HEK293 (cell line): Measurements from ENCODE around the gene TRAF3.

Experiments
- CTCF ChIP-seq: fragments of 450-650 bp; formaldehyde crosslinking; IDR thresholded peaks from 2 replicates; pipeline ENCODE4 v1.5.1; 2016; ENCODE audit warnings: missing biosample characterization, missing genetic modification characterization
- ZNF121 ChIP-seq: fragments of 450-650 bp; formaldehyde crosslinking; IDR thresholded peaks from 2 replicates; pipeline ENCODE4 v1.5.1; 2016; ENCODE audit warnings: missing biosample characterization, missing genetic modification characterization
- ZNF350 ChIP-seq: fragments of 450-650 bp; formaldehyde crosslinking; IDR thresholded peaks from 2 replicates; pipeline ENCODE4 v1.5.0; 2017; ENCODE audit warnings: missing biosample characterization, mild to moderate bottlenecking, missing genetic modification characterization
- TF ChIP-seq, protein P1 (sequence below): fragments of 450-650 bp; formaldehyde crosslinking; conservative IDR thresholded peaks from 2 replicates; pipeline ENCODE4 v1.5.1; 2016; ENCODE audit warnings: low read depth, missing biosample characterization, missing genetic modification characterization
- TF ChIP-seq, protein P2 (sequence below): fragments of 450-650 bp; formaldehyde crosslinking; IDR thresholded peaks from 2 replicates; pipeline ENCODE4 v1.5.1; 2016; ENCODE audit warnings: missing biosample characterization, missing genetic modification characterization

DNA sequence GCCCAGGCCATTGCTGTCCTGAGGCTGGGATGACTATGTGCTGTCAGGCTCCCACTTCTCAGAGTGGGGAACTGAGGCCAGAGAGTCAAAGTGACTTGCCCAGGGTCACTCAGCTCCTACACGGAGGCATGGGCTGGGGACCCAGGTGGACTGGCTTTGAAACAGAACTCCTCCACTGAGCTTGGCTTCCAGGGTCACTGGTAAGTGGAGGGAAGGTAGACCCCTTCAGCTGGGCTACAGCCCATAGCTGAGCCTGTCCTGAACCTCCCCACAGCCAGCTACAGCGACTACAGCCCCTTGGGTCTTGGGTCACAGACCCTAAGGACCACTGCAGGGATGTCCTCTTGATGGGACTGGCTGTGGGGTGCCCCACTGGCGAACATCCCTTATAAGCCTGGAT lies 40.3 kb upstream of the TRAF3 start:
- TF ChIP-seq, protein P1, sequence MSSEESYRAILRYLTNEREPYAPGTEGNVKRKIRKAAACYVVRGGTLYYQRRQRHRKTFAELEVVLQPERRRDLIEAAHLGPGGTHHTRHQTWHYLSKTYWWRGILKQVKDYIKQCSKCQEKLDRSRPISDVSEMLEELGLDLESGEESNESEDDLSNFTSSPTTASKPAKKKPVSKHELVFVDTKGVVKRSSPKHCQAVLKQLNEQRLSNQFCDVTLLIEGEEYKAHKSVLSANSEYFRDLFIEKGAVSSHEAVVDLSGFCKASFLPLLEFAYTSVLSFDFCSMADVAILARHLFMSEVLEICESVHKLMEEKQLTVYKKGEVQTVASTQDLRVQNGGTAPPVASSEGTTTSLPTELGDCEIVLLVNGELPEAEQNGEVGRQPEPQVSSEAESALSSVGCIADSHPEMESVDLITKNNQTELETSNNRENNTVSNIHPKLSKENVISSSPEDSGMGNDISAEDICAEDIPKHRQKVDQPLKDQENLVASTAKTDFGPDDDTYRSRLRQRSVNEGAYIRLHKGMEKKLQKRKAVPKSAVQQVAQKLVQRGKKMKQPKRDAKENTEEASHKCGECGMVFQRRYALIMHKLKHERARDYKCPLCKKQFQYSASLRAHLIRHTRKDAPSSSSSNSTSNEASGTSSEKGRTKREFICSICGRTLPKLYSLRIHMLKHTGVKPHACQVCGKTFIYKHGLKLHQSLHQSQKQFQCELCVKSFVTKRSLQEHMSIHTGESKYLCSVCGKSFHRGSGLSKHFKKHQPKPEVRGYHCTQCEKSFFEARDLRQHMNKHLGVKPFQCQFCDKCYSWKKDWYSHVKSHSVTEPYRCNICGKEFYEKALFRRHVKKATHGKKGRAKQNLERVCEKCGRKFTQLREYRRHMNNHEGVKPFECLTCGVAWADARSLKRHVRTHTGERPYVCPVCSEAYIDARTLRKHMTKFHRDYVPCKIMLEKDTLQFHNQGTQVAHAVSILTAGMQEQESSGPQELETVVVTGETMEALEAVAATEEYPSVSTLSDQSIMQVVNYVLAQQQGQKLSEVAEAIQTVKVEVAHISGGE (tag by site-specific recombination) = no peak
- TF ChIP-seq ZNF350 (tag by site-specific recombination) = no peak
- TF ChIP-seq, protein P2, sequence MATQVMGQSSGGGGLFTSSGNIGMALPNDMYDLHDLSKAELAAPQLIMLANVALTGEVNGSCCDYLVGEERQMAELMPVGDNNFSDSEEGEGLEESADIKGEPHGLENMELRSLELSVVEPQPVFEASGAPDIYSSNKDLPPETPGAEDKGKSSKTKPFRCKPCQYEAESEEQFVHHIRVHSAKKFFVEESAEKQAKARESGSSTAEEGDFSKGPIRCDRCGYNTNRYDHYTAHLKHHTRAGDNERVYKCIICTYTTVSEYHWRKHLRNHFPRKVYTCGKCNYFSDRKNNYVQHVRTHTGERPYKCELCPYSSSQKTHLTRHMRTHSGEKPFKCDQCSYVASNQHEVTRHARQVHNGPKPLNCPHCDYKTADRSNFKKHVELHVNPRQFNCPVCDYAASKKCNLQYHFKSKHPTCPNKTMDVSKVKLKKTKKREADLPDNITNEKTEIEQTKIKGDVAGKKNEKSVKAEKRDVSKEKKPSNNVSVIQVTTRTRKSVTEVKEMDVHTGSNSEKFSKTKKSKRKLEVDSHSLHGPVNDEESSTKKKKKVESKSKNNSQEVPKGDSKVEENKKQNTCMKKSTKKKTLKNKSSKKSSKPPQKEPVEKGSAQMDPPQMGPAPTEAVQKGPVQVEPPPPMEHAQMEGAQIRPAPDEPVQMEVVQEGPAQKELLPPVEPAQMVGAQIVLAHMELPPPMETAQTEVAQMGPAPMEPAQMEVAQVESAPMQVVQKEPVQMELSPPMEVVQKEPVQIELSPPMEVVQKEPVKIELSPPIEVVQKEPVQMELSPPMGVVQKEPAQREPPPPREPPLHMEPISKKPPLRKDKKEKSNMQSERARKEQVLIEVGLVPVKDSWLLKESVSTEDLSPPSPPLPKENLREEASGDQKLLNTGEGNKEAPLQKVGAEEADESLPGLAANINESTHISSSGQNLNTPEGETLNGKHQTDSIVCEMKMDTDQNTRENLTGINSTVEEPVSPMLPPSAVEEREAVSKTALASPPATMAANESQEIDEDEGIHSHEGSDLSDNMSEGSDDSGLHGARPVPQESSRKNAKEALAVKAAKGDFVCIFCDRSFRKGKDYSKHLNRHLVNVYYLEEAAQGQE (tag by site-specific recombination) = no peak
- no peak for TF ChIP-seq ZNF121 (tag by site-specific recombination)
- no peak for TF ChIP-seq CTCF (tag by site-specific recombination)
